GM10266 (cell line): ENCODE data around the gene DENND4B.
"Not testable (repeated sequence)": the region's sequence is repeated elsewhere in the genome, so short reads cannot be mapped to it uniquely, and the experiment has no call there.

Experiments used
- DNase-seq: peaks from one replicate; pipeline ENCODE4 v3.0.0; 2012; ENCODE audit errors: extremely low spot score
- TF ChIP-seq, protein P1 (sequence below): IDR thresholded peaks from 2 replicates; pipeline ENCODE4 v1.5.1; 2012; ENCODE audit warnings: mild to moderate bottlenecking, low read depth; ENCODE audit not compliant: control insufficient read depth, insufficient read depth; ENCODE audit errors: missing control alignments

Gene DENND4B

DNA sequence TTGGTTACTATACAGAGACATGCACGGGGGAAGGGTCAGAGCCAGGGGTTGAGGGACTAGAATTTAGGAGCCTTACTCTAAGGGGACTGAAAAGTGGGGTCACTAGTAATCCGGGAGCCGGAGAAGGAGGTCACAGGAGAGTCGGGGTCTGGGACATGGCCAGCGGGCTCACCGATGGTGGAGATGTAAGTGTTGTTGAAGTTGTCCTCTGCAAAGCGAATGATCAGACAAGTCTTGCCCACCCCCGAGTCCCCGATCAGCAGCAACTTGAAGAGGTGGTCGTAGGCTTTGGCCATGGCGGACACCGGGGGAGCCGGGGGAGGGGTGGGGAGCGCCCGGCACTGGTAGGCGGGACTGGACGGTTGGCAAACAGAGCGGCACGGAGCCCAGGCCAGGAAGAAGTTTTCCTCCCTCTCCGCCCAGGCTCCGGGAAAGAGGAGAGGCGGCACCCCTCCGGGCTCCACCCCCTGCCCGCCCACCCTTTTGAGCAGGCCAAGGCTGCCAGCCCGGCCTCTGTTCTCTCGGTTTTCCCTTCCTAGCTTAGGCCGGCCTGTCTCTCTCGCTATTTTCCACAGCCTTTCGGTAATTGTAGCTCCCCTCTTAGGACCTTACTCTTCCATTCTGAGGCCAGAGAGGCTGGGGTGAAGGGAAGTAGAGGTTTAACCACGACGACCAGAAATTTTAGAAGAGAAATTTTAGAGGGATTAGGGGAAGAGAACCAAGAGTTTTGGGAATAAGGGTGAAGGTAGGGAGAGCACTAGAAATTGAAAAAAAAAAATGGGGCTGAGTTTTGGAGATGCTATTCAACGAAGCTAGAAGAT is 39.6 kb upstream of the DENND4B start, which contains the start of gene RAB13:
Gene RAB13 (minus strand): TSS at position 399 of the 821 bp plus-strand sequence. CDS start 103 bp downstream, at position 296.
- TF ChIP-seq, protein P1, sequence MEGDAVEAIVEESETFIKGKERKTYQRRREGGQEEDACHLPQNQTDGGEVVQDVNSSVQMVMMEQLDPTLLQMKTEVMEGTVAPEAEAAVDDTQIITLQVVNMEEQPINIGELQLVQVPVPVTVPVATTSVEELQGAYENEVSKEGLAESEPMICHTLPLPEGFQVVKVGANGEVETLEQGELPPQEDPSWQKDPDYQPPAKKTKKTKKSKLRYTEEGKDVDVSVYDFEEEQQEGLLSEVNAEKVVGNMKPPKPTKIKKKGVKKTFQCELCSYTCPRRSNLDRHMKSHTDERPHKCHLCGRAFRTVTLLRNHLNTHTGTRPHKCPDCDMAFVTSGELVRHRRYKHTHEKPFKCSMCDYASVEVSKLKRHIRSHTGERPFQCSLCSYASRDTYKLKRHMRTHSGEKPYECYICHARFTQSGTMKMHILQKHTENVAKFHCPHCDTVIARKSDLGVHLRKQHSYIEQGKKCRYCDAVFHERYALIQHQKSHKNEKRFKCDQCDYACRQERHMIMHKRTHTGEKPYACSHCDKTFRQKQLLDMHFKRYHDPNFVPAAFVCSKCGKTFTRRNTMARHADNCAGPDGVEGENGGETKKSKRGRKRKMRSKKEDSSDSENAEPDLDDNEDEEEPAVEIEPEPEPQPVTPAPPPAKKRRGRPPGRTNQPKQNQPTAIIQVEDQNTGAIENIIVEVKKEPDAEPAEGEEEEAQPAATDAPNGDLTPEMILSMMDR: no peak
- DNase-seq: no peak

DNA sequence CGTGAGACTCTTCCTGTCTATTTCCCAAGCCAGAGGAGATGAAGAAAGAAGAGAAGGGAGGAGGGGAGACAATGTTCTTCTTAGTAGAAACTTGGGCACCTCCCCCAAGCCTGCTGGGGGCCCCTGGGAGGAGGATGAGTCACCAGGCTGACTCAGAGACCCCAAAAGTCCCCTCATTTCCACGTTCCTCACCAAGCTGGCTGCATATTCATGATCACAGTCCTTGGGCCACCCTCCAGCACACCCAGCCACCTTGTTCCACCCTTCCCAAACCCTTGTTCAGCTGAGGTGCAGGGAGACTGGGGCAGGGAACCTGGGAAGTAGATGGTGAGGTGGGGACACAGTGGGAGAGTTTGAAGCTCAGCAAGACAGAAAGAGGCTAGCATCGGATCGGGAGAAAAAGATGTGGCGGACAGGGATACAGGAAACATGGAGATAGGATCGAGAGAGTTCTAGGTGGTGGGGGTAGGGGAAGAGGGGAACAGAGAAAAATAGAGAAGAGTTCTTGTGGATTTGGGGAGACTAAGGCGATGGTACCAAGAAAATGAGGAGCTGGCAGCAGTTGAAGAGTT is 38.9 kb upstream of the DENND4B start:
- DNase-seq: no peak
- TF ChIP-seq, protein P1: no peak

DNA sequence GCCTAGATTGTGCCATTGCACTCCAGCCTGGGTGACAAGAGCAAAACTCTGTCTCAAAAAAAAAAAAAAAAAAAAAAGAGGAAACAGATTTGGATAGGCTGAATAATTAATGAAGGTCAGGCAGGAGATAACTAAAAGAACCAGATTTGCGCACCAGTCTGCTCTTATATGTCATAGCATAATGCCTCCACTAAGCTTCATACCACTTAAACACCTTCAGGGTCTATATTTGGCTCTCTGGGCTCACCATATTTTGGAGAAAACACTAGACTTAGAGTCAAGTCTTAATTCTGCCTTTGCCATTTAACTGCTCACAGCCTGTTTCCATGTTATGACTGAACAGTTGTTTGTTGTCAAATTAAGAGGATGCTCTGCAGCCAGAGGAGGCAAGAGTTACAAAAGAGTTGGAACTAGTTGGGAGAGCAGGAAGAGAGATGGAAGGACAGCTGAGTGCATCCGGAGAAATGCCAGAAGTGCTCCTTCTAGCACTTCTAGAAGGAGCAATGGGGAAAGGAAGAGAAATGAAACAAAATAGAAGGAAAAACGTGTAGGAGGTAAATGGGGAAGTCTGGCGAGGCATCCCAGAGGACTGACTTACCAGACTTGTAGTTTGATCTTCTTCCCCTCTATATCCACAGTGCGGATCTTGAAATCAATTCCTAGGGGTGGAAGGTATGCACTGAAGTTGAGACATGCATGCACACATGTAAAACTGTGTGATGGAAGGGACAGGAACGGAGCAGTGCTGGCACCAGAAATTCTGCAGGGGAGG is 37.8 kb upstream of the DENND4B start:
- DNase-seq: no peak
- TF ChIP-seq, protein P1: no peak

DNA sequence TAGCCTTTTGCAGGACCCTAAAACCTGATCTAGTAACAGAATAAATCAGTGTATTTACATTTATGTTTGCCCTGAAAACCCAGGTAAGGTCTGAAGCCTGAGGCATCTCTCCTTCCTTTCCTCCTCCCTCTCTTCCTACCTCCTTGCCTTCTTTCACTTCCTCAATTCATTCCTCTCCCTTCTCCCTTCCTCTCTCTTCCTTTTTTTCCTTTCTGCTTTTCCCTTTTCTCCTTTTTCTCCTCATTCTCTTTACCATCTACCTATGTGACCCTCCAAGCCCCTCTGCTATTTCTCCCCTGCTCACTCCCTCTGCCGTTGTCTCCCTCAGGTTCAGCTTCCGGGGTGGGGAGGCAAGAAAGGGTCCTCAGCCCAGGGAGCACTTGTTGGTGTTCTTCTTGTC is 35.2 kb upstream of the DENND4B start:
- not testable (repeated sequence) for DNase-seq

DNA sequence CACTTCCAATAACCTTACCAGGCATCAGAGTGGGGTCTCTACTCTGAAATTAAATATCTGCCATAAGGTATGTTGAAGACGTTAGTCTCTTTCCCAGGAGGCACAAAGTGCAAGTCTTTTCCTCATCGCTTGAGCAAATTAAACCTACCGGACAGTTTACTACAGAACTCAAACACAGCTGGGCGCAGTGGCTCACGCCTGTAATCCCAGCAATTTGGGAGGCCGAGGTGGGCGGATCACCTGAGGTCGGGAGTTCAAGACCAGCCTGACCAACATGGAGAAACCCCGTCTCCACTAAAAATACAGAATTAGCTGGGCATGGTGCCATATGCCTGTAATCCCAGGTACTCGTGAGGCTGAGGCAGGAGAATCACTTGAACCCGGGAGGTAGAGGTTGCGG is 32.6 kb upstream of the DENND4B start:
- DNase-seq: not testable (repeated sequence)

DNA sequence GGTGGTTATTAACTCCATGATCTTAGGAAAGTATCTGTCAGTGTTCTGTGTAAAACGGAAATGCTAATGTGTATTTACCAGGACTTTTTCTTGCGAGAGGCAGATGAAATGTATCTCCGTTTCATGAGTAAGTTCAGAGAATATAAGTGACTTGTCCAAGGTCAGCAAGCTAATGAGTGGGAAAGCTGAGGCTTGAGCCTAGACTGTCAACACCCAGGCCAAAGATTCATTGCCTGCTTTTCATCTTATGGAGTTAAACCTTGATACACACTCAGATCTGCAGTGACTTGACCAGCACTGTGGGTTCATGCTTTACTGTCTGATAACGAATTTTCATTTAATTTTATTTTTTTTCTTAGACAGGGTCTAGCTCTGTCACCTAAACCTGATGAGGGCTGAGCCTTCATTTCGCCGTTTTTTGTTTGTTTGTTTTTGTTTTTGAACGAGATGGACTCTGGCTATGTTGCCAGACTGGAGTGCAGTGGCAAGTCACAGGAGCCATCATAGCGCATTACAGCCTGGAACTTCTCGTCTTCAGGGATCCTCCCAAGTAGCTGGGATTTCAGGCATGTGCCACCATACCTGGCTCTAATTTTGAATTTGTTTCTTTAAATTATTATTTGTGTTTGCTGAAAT is 31.9 kb upstream of the DENND4B start:
- no peak for DNase-seq
- TF ChIP-seq, protein P1: no peak

DNA sequence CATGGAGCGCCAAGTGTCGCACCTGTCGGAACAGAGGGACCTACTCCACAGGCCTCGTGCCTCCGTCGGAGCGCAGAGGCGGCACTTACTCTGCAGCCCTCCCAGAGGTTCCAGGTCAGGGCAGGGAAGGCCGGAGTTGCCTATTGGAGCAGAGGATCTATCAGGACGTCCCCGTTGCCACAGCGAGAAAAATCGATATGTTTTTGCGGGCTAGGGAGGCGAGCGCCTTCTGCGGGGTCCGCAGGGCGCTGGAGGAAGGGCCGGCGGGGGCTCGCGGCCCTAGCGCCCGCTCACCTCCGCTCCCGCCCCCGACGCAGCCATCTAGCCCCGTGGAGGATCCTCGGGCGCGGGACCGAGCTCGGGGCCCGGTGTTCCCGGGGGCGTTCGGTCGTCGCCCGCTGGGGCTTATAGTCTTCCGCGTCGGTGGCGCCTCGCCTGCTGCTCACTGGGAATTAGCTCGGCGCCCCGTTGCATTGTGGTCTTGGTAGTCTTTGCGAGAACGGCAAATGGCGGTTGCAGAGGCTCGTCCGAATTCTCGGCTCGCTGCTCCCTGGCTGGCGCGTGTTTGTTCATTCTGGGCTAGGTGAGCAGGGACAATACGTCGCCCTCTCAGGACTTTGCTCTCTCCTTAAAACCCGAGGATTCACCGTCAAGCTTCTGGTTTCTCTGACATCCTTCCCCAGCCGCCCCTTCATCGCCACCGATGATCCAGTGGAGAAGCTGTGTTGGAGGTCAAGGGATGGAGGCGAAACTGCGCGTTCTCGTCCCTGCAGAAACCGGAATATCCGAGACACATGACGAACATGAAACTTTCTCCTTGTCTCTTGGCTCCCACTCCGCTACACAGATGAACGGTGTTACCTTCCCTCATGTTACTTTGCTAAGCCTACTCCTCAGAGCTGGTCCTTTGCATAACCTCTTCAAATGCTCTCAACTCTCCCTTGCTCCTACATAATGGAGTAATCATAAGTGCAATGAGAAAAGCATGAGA is 31.0 kb upstream of the DENND4B start, which contains the start of gene JTB:
Gene JTB (minus strand): TSS at position 425 of the 991 bp plus-strand sequence. CDS start 422 bp downstream, at position 3.
- TF ChIP-seq, protein P1: no peak
- peak; percentile 90 for DNase-seq
